ENCODE measurements around the gene IP6K3.

- TF ChIP-seq CTCF (IDR thresholded peaks at IDR 0.05) (no peak), POLR2A (IDR thresholded peaks at IDR 0.05) (no peak)
Observed at GRCh38 chr6:33789550-33789895, 42.8 kb upstream of the IP6K3 start.
